ENCODE data around the gene PRDX4.
"Not testable (repeated sequence)": the region's sequence is repeated elsewhere in the genome, so short reads cannot be mapped to it uniquely, and the experiment has no call there.

PRDX4 gene

DNA sequence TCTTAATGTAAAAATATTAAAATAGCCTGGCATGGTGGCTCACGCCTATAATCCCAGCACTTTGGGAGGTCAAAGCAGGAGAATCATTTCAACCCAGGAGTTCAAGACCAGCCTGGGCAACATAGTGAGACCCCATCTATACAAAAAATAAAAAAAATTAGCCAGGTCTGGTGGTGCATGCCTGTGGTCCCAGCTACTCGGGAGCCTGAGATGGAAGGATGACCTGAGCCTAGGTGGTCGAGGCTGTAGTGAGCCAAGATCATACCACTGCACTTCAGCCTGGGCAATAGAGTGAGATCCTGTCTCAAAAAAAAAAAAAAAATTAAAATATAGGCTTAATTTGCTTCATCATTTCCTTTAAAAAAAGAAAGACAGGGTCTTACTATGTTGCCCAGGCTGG lies 9.2 kb downstream of the PRDX4 start:
- DNase-seq, result not testable (repeated sequence)

DNA sequence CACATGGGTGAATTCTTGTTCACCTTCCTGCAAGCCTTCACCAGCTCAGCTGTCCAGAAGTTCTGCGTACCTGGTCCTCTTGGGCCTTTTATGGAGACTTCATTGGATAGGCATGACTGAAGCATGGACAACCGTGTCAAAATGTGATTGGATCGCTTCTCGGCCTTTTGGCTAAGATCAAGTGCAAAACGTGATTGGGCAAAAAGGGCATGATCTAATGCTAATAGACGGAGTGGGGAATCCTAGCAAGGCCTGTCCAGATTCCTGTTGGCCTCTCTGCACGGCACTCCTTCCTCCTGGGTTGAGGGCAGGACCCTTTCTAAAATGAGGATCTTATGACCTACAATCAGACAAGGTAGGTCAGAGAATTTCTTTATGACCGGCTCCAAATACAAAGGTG lies 24.9 kb downstream of the PRDX4 start:
- no peak for DNase-seq

DNA sequence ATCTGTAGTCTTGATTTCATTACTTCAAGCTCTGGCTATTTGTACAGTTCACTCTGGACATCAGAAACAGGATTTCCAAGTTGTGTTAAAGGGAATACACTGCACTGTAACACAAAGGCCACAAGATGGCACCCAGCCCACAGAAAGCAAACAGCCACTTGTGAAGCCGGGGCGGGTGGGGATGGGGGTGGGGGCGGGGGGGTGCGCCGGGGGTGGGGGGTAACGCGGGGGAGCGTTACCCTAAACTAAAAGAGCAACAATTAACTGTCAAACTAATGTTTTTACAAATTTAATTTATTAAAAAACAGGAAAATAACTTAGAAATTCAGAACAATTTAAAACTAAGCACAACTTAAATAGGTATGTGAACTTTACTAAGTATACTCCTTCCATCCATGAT lies 27.3 kb downstream of the PRDX4 start:
- peak; percentile 38 to 57 for DNase-seq

DNA sequence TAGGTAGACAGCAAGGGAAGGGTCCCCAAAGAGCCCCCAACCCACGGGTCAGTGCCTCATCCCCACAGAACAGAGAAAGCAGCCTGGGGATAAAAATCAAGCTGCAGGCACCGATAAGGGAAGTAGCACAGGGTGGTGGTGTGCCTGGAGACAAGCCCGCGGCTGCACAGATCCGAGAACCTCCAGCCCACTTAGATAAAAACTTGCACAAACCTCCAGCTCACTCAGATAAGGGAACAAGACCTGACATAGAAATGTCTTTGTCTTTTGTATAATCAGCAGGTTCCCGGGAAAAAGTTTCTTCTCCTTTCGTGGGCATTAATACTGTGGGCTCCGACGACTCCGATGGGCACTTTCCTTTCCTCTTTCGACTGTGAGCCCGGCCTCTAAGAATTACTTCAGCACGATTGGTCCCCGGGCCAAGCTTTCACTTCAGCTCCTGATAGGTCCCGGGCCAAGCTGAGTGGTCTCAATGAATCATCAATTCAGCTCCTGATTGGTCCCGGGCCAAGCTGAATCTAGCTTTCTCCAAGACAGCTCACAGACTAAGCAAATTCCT lies 32.4 kb downstream of the PRDX4 start:
- no peak for DNase-seq

DNA sequence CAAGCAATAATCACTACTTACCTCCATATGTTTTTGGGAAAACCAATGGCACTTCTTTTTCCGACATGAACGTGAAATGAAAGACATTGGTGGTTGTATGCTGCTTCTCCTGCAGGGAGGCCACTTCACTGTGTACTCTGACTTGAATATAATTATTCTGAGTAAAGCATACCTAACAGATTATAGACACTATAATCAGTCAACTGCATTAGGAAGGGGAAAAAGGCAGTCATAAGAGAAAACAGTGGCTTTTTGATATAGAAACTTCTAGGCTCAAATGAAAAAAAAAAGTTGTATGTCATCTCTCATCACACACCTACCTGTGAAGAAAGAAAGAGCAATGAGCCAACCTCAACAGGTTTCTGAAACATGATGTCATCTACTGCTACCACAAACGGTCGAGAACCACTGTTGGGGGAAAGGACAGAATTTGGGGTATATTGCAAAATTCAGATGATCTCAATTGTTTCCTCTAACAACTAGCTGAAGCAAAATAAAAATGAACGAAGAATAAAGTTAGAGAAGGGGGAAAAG lies 37.4 kb downstream of the PRDX4 start:
- DNase-seq, result no peak

DNA sequence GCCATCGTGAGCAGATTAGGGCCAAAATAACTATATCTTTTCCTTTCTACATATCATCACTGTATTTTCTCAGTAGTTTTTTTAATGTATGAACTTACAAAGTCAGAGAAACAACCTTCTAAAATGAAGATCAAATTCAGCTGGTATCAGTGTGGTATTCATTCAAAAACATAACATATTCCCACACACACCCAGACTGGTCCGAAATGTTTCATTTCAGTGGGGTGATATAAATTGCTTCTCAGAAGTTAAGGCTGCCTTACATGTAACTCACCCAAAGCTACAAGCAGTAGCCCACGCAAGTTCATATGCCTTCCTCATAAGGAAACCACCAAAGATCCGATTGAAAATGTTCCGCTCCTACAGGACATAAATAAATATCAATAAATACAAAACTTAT lies 37.9 kb downstream of the PRDX4 start:
- no peak for DNase-seq

DNA sequence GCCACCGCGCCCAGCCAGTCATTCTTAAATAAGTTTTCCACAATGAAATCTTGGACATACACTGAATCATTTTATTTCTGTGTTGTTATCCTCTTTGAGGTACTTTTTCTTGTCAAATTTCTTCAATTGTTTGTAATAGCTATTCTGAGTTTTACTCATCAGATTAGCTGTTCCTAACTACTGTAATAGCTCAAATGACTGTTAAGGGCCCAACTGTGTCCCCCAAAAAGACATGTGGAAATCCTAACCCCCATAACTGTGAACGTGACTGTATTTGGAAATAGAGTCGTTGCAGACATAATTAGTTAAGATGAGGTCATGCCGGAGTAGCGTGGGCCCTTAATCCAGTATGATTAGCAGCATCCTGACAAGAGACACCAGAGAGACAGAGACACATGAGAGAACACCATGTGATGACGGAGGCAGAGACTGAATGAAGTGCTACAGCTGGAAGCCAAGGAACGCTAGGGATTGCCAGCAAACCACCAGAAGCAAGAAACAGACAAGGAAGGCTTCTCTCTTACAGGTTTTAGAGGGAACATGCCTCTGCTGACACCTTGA lies 52.9 kb downstream of the PRDX4 start:
- DNase-seq, result no peak

DNA sequence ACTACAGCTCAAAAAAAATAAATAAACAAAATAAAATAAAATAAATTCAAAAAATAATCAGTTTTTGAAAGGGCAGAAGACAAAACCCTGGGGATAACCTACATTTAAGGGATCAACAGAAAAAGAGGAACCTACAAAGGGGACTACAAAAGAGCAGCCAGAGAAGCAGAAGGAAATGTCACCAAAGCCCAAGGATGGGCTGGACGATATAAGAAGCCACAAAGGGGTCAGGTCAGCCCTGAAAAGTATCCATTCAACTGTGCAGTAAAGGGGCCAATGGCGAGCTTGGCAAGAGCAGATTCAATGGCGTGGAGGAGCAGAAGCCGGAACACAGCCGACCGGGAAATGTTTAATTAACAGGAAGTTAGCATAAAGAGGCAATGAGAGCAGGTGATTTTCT lies 58.9 kb downstream of the PRDX4 start:
- DNase-seq, result no peak

DNA sequence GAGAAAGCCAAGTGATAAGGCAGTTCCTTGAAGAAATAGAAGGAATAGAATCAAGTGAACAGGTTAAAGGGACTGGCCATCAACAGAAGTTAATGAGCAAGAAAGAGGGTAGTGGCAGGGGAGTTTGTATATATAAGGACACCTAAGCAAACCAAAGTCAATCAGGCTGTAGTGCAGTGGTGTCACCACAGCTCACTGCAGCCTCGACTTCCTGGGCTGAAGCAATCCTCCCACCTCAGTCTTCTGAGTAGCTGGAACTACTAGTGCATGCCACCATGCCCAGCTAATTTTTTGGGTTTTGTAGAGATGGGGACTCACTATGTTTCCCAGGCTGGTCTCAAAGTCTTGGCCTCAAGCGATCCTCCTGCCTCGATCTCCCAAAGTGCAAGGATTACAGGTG lies 59.9 kb downstream of the PRDX4 start:
- no peak for DNase-seq

DNA sequence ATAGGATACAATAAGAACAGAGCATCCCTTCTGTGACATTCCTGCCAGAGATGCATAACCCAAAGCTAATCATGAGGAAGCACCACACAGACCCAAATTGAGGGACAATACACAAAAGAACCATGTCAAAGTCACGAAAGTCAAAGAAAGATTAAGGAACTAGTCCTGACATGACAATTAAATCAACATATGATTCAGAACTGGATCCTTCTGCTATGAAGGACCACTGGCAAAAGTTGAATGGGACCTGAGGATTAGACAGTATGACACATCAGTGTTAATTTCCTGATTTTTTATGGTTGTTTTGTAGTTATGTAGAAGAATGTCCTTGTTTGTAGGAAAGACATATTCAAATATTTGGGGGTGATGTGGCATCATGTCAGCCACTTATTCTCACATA lies 61.9 kb downstream of the PRDX4 start:
- no peak for DNase-seq

DNA sequence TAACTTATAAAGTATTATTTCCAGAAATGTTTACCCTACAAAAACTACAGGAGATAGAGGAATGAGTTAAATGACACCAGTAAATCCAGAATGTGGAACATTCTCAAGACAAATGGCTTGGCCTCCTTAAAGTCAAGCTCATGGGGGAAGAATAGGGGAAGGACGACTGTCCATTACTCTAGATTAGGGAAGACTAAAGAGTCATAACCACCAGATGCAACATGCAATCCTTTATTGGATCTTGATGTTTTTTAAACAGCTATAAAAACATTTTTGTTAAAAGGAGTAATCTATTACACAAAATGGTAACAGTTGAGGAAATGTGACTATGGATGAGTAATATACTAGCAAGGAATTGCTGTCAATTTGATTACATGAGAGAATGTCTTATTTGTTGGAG lies 64.7 kb downstream of the PRDX4 start:
- DNase-seq, result no peak

DNA sequence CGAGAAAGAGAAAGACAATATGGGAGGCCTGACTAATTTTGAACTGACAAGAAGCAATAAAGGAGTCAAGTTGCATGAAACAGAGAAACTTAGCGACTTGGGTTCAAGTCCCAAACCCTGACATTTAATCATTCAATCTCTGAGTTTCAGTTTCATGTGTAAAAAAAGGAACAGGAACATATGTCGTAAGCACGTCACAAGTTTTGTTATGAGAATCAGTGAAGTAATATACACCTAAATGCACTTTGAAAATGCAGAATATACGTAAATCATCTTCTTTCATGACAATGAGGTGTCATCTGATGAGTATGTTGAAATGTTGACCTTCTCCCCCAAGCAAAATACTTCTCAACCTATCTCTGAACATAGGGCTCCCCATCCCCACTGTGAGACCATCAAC lies 65.4 kb downstream of the PRDX4 start:
- no peak for DNase-seq

Measured in NCI-H2081 (cell line).